A172 (cell line): ENCODE results near the gene EIF2A. TPM values are rescaled to one million over a fixed set of nuclear protein-coding genes. Genes with fewer than 3 reads are reported as not detected.
A peak's percentile ranks its signal among the peaks of the same experiment; 100 is the strongest.
"Not testable (repeated sequence)": the region's sequence is repeated elsewhere in the genome, so short reads cannot be mapped to it uniquely, and the experiment has no call there.

Source experiments
- DNase-seq: peaks from one replicate; pipeline ENCODE4 v3.0.0-alpha.2; 2015; ENCODE audit warnings: low spot score
- total RNA-seq: library from RNA; depleted of rRNA; stranded (reverse); fragments of >200 nt; shearing (Covaris generic); gene quantifications from 2 replicates; pipeline ENCODE4 v1.2.3, GENCODE V29; 2014

EIF2A gene
- total RNA-seq, 1 experiment from 2014 or later = 127 TPM

DNA sequence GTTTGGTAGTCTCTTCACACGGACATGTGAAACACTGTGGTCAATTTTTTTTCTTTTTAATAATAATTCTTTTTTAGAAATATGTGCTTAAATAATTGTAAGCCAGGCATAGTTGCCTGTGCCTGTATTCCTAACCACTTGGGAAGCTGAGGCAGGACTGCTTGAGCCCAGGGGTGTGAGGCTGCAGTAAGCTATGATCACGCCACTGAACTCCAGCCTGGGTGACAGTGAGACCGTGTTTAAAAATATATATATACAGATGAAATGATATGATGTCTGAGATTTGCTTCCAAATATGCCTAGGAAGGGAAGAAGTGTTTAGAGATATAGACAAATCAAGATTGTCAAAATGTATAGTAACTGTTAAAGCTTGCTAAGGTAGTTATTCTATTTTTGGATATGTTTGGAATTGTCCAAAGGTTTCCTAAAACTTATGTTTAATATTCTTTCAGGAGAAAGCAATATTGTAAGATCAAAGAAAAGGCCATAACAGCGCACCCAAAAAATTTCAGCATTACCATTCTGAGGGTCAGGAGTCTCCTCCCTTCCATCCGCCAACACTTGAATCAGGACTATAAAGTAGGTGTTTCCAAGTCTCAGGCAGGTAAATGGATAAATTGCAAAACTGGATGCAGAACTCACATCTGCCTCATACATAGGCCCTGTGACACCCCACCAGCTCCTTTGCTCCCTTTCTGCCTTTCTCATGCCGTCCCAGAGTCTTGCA lies 56.0 kb downstream of the EIF2A start:
- no peak for DNase-seq

DNA sequence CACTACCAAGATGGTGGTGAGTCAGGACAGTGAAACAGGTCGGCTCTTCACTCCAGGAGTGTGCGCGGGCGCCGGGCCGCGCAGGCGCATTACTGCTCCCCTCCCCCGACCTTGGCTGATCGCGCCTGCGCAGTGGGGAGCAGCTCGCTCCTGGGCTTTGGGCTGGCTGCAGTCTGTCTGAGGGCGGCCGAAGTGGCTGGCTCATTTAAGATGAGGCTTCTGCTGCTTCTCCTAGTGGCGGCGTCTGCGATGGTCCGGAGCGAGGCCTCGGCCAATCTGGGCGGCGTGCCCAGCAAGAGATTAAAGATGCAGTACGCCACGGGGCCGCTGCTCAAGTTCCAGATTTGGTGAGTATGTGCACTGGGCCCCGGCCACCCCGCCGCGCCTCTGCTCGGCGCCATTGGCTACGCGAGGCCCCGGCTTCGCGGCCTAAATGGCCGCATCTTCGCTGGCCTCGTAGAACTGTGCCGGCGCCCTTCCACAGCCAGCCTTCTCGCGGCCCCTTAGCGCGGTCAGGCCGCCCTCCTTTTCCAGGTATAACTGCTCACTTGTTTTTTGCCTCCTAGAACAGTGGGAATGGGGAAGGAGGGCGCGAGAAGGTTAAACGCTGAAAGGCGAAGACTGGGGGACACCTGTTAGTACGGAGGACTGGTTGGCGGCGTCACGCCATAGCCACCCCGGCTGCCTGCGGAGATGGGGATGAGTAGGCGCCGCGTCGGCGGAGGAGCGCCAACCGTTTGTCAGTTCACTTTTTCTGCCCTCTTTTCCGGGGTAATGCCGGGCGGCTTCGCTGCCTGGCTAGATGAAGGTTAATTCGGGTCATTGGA lies 56.8 kb downstream of the EIF2A start, which contains the start of gene SELENOT:
Gene SELENOT, plus strand, starts transcription at position 169 of the 827 bp plus-strand sequence. Its CDS starts 42 bp downstream, at position 211.
- peak; percentile 96 for DNase-seq

DNA sequence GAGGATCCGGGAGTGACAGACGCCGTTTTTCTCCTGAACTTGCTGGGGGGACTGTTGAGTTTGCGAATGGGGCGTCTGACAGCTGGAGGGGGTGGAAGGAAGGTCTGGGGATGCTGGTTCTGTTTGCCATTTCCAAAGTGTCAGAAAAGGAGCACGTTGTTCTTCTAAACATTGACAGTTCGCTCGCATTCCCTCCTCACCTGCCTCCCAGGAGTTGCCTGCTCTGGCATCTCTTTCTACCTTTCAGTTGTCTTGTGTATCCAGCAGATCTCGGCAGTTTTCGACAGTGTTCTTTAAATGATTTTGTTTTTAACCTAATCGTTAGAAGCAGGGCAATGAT lies 57.4 kb downstream of the EIF2A start:
- peak; percentile 17 for DNase-seq

DNA sequence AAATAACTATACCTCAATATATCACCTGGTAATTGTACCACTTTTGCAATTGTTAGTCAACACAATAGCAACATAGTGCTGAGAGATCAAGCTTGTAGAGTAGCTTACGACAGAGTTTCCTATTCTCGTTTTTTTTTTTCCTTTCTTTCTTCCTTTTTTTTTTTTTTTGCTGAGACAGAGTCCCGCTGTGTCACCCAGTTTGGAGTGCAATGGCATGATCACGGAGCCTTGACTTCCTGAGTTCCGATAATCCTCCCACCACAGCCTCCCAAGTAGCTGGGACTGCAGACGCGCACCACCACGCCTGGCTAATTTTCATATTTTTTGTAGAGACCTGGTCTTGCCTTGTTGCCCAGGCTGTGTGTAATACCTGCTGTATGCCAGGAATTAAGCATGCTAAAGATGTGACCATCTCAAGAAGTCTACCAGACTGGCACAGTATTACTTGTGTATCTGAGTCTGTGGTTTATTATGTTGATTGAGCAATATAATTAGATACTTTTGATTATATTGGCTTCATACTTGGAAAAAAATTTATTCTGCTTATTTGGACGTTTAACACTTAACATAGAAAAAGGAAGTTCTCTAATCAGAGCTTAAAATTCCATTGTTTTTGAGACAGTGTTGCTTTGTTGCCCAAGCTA lies 59.5 kb downstream of the EIF2A start:
- DNase-seq = no peak

DNA sequence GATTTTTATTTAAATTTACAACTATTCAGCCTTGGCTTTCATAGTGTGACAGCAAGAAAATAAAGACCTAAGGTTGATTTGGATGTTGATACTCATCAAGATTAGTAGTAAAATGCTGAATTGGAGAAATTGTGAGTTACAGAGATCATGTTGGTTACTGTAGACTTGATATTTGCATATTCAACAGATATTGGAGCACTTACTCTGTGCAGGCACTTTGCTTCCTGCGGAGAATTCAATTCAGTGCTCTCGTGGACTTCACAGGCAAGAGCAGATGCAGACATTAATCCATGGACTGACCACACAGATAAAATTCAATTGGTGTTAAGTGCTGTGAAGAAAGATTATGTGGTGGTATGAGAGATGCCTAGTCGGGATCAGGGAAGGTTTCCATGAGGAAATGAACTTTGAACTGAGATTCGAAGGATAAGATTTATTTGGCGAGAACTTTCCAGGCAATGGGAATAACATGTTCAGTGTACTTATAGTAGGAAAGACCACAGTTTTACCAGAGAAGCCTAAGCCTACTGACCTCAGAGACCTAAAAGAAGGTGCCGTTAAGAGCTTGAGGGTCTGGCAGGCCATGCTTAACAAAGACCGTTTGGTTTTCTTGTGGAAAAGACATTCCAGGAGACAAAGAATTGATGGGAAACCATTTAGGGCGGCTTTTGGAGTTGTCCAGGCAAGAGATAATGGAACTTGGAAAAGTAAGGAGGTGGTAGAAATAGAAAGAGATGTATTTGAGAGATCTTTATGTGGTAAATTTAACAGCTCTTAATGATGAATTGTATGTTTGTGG lies 60.9 kb downstream of the EIF2A start:
- DNase-seq = no peak

DNA sequence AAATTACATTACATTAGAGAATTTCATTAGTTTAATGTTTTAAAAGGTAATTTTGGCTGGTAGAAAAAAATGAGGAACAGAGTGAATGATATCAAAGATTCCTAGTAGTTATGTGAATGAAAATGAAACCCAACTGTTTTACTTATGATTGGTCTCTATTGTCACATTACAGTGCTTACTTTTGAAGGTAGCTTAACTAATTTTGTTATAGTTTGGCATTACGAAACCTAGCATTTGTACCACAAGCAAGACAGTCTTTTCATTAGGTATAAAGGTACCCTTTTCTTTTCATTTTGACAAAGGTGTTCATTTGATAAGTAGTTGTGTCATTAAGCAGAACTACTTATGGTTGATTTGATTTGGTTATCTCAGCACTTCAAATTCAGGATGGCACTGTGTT lies 63.4 kb downstream of the EIF2A start:
- no peak for DNase-seq

DNA sequence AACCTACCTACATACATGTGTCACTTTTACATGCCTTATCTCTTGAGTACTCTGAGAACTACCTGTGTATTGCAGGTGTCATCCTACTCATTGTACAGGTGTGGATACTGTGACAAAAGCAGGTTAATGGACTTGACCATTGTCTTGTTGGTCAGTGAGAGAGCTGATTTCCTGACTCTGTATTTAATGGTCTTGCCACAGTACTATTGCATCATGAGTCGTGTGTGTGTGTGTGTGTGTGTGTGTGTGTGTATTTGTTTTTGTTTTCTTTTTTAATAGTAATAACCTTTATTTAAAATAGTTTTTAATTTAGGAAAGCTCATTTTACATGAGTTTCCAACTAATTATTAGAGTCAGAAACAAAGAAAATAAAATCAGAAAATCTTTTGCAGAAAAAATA lies 64.2 kb downstream of the EIF2A start:
- no peak for DNase-seq

DNA sequence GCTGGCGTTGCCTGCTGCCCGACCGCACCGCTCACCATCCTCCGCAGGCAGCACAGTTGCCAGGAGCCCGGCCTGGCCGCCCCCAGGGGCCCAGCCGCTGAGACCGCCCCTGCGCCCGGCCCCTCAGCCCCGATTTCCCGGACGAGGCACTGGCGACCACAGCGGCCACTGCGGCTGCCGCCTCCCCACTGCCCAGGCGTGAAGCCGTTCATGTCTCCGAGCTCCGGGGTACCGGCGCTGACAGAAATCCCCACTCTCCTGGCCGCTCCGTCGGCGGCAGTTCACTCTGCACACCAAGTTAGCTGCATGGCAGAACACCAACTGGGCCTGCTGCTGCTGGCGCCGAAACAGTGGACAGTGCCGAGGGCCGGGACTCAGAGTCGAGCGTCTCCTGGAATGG lies 65.1 kb downstream of the EIF2A start:
- no peak for DNase-seq

DNA sequence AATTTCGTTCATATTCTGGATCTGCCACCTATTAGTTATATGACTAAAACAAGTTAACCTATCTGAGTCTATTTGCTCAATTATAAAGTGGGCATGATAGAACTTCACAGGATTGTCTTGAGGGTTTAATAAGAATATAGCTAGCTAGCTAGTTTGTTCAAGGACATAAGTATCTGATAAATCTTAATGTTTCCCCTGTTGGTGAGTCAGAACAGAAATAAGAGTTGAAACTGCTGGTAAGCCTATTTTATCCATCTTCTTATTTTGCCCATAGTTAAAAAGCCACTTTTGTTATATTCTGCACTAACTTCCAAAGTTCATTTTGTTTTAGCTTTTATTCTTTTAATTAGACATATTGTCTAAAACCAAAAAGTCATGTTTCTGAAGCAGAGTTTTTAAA lies 65.9 kb downstream of the EIF2A start:
- no peak for DNase-seq

DNA sequence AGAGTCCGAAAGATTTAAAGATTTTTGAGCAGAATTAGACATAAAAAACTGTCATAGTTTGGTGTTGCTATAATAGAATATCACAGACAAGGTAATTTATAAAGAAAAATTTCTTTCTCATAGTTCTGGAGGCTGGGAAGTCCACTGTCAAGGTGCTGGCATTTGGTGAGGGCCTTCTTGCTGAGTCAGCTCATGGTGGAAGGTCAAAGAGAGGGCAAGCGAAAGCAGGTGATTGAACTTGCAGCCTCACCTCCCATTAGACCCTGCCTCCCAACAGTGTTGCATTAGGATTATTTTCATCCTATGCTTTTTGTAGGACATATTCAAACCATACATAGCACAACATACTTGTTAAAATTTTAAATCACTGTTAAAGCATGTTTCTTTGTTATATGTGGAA lies 66.4 kb downstream of the EIF2A start:
- no peak for DNase-seq

DNA sequence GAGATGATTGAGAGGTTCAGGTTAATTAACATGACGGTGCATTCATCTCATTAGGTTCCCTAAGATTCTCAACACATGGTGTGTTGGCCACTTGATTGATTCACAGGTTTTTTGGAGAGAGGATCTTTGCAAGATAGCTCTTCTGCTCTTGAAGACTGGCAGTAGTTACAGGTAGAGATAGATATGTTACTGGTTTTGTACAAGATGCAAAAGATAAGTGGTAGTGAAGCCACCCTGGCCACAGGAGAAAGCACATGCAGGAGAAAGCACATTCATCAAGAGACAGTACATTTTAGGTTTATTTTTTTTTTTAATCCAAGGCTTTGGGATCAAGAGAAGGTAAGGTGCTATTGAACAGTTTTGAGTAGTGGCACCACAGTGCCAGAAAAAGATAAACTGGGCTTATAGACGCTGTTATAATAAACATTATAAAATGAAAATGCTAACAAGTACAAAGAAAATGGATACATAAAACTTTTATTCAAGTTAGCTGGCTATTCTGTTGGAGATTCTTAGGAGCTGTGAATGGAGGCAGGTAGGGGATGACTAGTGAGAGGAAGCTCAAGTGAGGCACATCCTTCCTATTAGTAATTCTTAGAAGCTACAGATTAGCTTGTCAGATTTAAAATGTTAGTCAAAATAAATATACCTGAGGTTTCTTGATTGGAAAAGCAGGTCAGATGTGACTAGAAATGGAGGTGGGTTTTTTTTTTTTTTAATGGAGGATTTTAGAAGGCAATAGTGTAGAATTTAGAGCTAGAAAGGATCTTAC lies 67.3 kb downstream of the EIF2A start:
- DNase-seq = no peak

DNA sequence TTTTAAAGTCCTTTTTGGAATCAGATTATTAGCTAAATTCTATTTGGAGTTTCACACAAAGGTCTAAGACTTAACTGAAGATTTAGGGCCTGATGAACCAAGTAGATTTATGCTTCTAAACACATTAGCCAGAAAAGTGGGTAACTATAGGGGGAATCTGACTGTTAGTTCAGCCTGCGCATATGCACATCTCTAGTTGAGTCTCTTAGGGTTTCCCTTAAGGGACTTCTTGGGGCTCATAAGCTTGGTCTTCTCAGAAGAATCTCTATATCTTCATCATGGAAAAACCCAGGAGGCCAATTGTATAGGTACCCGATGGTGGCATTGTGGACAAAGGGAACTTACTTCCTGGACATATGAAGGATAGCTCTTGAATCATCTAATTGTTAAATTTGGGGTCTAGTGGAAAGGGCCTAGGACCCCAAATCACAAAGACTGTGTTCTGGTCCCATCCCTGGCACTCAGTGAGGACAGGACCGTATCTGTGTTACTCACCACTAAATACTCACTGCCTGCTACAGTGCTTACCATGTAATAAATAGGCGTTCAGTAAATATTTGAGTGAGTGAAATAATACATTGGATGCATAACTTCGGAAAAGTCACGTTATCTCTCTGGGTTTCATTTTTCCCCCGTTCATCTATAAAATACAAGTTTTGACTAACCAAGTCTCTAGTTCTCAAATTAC lies 73.6 kb downstream of the EIF2A start:
- no peak for DNase-seq

DNA sequence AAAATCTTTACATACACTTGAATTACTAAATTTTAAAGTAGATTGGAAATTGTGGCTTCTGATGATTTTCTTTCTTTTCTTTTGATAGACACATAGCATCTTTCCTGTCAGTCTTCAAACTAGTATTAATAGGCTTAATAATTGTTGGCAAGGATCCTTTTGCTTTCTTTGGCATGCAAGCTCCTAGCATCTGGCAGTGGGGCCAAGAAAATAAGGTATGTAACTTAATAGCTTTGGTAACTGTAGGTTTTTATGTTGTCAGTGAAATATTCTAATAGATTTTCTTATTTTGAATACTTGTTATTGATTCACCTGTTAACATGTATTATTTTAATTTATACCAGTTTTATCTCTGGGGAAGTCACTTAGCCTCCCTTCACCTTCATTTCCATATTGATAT lies 76.4 kb downstream of the EIF2A start:
- DNase-seq = not testable (repeated sequence)

DNA sequence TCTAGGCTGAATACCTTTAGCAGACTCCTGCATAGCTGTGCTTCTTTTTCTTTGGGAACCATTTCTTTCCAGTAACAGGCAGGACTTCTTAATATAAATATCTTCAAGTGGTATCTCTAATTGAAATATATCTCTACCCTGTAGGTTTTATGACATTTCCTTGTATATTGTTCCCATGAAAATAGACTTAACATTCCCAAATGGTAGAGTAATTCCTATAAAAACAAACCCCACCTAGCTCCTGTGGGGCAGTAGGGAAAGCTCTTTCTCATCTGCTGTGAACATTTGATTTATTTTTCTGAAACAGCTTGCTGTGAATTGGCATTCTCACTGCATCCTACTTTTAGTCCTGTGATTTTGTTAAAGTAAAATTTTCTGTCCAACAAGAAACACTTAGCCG lies 77.4 kb downstream of the EIF2A start:
- DNase-seq = peak; percentile 49

DNA sequence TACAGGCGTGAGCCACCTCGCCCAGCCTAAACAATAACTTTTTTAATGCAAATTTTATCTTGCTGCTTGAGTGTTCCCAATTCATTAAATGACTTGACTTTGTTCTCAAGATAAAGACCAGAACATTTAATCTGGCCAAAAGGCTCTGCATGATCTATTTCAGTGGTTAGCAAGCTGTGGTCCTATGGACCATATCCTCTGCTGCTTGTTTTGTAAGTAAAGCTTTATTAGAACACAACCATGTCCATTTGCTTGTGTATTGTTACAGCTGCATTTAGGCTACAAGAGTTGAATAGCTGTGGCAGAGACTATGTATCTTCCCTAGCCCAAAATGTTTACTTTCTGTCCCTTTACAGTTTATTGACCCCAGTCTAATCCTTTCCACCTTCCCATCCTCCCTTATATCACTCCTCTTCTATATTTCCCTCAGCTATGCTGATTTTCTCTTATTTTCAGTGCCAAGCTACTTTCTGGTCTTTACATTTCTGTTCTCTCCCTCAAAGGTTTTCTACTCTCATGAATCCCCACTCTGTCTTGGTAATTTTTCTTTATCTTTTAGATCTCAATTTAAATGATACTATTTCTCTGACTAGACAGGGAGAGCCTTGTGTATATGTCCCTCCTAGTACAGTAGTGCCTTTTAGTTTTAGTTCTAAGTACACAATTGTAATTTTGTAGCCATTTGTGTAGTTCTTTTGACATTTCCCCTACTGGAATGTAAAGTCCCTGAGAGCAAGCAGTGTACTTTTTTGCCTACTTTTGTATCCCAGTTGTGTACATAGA lies 79.8 kb downstream of the EIF2A start:
- no peak for DNase-seq

DNA sequence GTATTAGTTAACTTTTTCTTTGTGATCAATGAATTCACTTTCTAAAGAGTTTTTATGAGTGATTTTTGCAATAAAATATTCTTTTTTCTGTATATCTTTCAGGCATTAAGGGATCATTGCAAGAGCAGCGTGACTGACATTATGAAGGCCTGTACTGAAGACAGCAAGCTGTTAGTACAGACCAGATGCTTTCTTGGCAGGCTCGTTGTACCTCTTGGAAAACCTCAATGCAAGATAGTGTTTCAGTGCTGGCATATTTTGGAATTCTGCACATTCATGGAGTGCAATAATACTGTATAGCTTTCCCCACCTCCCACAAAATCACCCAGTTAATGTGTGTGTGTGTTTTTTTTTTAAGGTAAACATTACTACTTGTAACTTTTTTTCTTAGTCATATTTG lies 81.0 kb downstream of the EIF2A start:
- no peak for DNase-seq

DNA sequence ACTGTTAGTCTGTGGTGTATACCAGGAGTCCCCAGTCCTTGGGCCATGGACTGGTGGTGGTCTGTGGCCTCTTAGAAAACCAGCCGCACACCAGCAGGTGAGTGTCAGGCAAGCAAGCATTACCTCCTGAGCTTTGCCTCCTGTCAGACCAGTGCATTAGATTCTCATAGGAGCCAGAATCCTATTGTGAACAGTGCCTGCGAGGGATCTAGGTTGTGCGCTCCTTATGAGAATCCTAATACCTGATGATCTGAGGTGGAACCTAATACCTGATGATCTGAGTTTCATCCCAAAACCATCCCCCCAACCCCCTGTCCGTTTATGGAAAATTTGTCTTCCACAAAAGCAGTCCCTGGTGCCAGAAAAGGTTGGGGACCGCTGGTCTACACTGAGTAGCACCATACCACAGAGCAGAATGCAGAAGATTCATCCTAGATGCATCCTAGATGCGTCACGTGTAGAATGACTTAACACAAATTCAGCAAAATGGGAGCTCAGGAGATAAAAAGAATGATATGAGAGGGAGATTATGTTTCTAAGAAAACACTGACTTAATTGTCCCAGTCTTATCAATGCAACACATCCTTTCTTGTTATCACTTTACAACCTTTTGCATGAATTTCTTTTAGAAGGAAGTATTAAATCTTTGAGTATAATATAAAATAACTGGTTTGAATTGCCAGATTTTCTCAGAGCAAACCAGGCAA lies 85.1 kb downstream of the EIF2A start:
- no peak for DNase-seq

DNA sequence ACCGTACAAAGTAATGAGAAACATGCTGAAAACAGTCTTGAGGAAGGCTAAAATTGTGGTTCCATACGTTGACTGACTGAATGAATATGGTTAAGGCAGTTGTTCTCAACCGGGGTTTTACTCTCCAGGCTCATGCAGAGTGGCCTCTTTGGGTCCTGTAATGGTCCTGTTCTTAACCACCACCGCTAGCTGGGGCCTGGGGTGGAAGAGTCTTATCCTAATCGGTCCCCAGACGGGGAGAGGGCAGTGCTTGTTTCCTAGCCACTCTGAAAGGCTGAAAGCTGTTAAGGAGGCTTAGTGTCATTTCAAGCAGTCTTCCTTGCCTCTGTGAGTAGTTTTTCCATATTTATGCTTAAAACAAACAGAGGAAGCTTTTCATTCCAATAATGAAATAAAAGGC lies 88.5 kb downstream of the EIF2A start:
- DNase-seq = no peak

DNA sequence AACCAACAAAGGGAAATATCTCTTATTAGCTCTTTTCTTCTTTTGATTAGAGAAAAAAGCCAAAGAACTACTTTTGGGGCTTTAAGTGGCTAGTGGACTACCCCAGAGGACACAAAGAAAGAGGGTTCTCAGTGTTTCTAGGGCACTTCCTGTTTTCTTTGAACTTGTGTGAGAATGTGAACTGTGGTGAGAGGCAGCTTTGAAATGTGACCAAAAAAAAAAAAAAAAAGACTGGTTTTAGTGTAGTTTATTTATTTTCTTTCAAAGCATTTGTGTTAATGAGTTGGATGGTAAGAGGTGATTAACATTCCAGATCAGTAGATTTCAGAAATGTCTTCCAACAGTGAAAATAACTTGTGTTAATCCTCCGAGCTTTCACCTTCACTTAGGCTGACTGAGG lies 88.9 kb downstream of the EIF2A start:
- DNase-seq = no peak
